Mucosa of stomach (tissue), 1 donor: Measurements from ENCODE around the gene ABCA9.

Experiments
- H3K27me3 ChIP-seq: one replicate; pipeline ENCODE4 v1.7.0; 2013; ENCODE audit warnings: mild to moderate bottlenecking, low read length; ENCODE audit not compliant: control insufficient read depth, insufficient read depth
- H3K36me3 ChIP-seq: one replicate; pipeline ENCODE4 v1.7.0; 2013; ENCODE audit warnings: low read length; ENCODE audit not compliant: control insufficient read depth, insufficient read depth
- H3K4me1 ChIP-seq: one replicate; pipeline ENCODE4 v1.7.0; 2013; ENCODE audit warnings: mild to moderate bottlenecking, low read length; ENCODE audit not compliant: control insufficient read depth, insufficient read depth
- H3K4me3 ChIP-seq: one replicate; pipeline ENCODE4 v1.7.0; 2013; ENCODE audit warnings: low read length
- H3K9ac ChIP-seq: one replicate; pipeline ENCODE4 v1.7.0; 2013; ENCODE audit warnings: mild to moderate bottlenecking, low read length, moderate library complexity
- H3K9me3 ChIP-seq: one replicate; pipeline ENCODE4 v1.7.0; 2013; ENCODE audit warnings: mild to moderate bottlenecking, low read length, moderate library complexity; ENCODE audit not compliant: control insufficient read depth
- donor health status: Pancreatic carcinoma.

The ABCA9 gene

DNA sequence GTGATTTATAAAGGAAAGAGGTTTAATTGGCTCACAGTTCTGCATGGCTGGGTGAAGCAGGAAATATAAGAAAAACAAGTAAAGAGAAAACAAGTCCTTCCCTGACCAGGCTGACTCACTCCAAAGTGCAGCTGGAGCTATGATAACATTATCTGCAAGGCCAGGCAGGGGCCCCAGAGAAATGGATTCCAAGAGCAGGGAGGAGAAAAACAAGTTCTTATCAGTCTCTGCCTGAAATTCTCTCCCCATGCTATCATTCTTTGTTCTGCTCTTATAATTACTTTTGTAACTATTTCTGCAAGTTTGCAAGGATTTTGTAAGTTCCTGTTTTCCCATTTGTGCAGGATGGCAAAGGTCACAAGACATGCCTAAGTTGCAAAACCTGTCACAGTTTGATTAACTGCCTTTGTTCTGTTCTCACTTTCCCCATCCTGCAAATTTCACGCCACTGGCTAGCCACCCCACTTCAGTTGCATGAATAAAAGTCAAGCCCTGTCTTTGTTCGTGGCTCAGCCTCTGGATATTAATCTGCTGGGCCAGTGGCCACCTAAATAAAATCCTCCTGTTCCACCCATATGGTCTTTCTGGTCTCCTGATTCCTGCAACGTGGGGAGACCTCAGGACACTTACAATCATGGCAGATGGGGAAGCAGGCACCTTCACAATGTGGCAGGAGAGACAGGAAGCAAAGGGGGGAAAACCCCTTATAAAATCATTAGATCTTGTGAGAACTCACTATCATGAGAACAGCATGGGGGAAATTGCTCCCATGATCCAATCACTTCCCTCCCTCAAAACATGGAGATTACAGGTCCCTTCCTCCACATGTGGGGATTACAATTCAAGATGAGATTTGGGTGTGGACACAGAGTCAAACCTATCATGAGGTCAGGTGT, 13.1 kb downstream of the ABCA9 start:
- H3K4me3 ChIP-seq, result no peak overlapping the region
- H3K4me1 ChIP-seq, result peaks cover 23% of the 10 kb centered on the region
- H3K9me3 ChIP-seq, result no peaks in the 10 kb centered on the region
- no peak overlapping the region for H3K9ac ChIP-seq
- H3K36me3 ChIP-seq, result no peaks in the 10 kb centered on the region
- no peaks in the 10 kb centered on the region for H3K27me3 ChIP-seq

DNA sequence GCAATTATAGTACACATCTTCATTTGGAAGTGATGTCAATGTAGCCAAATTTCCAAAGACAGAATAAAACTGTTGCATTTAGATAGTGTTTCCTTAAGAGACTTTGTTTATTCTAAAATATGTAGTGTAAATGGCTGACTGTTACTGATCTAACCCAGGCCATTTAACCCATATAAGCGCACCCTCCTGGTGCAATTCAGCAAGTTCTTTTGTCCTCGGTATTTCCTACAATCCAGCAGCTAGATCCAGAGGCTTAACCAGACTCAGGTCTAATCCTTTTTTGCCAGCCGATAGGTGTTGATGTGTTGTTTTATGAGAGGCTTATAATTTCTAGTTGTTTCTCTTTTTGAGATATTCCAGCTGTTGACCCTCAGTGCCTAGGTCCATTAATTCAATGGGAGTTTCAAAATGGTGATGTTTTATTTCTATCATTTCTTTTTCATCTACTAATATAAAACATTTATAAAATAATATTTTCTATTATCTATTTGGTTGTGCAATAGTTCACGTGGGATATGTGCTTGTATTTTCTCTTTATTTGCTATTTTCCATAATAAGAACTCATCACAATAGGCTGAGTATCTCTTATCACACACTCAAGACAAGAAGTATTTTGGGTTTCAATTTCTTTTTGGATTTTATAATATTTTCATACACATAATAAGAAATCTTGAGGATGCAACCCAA, 14.5 kb downstream of the ABCA9 start:
- H3K4me1 ChIP-seq, result peaks cover 31% of the 10 kb centered on the region
- no peak overlapping the region for H3K9ac ChIP-seq
- no peaks in the 10 kb centered on the region for H3K9me3 ChIP-seq
- no peaks in the 10 kb centered on the region for H3K36me3 ChIP-seq
- H3K27me3 ChIP-seq, result no peaks in the 10 kb centered on the region
- H3K4me3 ChIP-seq, result no peak overlapping the region

DNA sequence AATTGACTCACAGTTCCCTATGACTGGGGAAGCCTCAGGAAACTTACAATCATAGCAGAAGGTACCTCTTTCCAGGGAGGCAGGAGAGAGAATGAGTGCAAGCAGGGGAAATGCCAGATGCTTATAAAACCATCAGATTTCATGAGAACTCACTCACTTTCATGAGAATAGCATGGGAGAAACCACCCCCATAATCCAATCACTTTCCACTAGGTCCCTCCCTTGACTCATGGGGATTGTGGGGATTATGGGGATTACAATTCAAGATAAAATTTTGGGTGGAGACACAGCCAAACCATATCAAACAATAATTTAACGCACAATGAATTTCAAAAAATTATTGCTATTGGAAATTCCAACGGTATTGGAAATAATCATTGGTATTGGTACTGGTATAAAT, 15.1 kb downstream of the ABCA9 start:
- Histone ChIP-seq H3K9ac (no peak overlapping the region), H3K4me3 (no peak overlapping the region), H3K36me3 (no peaks in the 10 kb centered on the region), H3K4me1 (peaks cover 31% of the 10 kb centered on the region), H3K27me3 (no peaks in the 10 kb centered on the region), H3K9me3 (no peaks in the 10 kb centered on the region)

DNA sequence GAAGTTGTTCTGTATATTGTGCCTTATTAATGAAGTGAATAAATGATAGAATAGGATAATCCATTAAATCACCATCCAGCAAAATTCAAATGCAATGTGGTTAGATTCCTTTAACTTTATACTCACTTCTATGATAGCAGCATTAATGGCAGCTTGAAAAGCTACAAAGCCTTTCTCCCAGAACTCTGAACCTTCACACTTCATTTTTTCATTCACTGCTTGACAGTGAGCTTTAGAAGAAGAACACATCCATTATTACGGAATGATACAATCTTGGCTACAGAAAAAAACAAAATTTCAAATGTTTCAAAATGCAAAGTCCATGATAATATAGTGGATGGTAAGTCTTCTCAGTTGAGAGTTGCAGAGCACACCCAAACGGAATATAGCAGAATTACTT, 16.4 kb downstream of the ABCA9 start:
- H3K4me3 ChIP-seq, result no peak overlapping the region
- H3K27me3 ChIP-seq, result no peaks in the 10 kb centered on the region
- H3K36me3 ChIP-seq, result no peaks in the 10 kb centered on the region
- no peaks in the 10 kb centered on the region for H3K9me3 ChIP-seq
- H3K9ac ChIP-seq, result no peak overlapping the region
- H3K4me1 ChIP-seq, result peaks cover 31% of the 10 kb centered on the region

DNA sequence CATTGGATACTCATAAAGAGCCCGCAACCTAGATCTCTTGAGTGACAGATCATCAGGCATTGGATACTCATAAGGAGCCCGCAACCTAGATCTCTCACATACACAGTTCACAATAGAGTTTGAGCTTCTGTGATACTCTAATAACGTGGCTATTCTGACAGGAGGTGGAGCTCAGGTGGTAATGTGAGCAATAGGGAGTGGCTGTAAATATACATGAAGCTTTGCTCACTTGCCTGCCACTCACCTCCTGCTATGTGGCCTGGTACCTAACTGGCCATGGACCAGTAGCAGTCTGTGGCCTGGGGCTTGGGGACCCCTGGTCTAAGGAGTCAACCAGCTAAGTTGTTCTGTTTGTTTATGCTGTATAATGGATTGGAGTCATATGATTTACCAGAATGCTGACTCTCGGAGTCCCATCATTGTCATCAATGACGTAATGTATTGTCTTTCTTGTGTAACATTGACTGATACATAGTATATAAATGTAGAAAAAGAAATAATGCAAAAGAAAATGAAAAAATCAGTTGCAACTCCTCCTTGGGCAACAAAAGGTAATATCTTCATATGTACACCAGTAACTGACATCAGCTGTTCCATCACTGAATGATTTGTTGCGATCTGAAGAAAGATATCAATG, 17.5 kb downstream of the ABCA9 start:
- H3K9ac ChIP-seq, result no peak overlapping the region
- H3K4me1 ChIP-seq, result peaks cover 20% of the 10 kb centered on the region
- H3K36me3 ChIP-seq, result no peaks in the 10 kb centered on the region
- H3K27me3 ChIP-seq, result no peaks in the 10 kb centered on the region
- H3K4me3 ChIP-seq, result no peak overlapping the region
- H3K9me3 ChIP-seq, result no peaks in the 10 kb centered on the region

DNA sequence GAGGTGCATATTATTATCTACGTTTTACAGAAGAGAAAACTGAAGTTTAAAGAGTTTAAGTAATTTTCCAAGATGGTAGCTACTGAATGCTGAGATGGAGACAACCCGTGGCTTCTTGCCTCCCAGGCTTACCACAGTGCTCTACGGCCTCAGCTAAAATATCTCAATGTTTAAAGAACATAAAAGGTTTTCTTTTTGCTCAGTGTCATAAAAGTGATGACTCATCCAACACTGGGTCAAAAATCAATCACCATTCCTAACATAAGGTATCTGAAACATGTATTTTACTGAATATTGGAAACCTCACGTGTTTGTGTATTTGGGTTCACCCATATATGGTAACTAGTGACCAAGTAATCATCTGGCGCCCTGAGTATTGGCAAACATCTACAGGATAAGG, 18.4 kb downstream of the ABCA9 start:
- no peak overlapping the region for H3K9ac ChIP-seq
- no peaks in the 10 kb centered on the region for H3K27me3 ChIP-seq
- peaks cover 13% of the 10 kb centered on the region for H3K4me1 ChIP-seq
- no peaks in the 10 kb centered on the region for H3K36me3 ChIP-seq
- H3K9me3 ChIP-seq, result no peaks in the 10 kb centered on the region
- H3K4me3 ChIP-seq, result no peak overlapping the region

DNA sequence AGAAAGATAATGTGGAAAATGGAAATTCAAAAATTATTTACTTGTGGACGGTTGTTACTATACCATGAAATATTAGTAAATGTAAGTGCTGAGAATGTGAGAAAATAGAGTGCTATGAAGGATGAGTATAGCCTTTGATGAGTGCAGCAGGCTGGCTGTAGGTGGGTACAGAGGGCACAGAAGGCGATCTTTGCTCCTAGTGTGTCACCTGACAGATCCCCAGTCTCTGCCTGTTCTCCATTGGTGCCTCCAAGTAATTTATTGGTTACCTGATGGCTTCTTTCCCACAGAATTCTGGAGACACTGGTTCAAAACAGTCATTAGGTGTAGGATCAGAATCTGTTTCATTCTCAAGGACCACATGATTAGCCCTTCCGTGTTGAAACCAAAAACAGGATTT, 28.9 kb downstream of the ABCA9 start:
- no peak overlapping the region for H3K4me3 ChIP-seq

DNA sequence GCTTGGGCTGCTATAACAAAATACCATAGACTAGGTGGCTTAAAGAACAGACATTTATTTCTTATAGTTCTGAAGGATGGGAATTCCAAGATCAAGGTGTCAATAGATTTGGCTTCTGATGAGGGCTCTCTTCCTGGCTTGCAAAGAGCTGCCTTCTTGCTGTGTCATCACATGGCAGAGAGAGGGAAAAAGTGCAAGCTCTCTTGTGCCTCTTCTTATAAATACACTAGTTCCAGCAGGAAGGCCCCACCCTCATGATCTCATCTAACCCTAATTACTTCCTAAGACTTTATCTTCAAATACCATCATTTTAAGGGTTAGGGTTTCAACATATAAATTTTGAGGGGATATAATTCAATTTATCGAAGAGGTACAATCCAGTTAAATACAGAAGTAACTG, 30.6 kb downstream of the ABCA9 start:
- no peaks in the 10 kb centered on the region for H3K27me3 ChIP-seq

More for the DNA sequence above, 28.9 kb downstream of the ABCA9 start:
- Histone ChIP-seq H3K27me3 (no peaks in the 10 kb centered on the region), H3K36me3 (no peaks in the 10 kb centered on the region), H3K9me3 (no peaks in the 10 kb centered on the region), H3K9ac (no peak overlapping the region), H3K4me1 (peaks cover 4% of the 10 kb centered on the region)

DNA sequence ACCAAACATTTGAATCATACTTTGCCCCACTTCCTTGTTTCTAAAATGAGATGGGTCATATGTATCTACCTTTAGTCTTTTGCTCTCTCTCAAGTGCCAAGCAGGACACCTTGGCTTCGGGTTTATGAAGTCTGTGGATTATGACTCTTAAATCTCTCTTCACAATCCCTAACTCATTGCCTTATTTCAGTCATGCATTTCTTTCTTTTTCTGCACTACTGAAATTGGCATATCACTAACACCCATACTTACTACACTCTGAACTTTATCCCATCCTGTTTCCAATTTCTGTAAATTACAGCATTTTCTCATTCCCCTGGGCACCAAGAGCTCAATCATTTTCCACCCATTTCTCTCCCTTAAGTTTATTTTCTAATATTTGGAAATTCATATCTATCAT, 42.0 kb downstream of the ABCA9 start:
- H3K9me3 ChIP-seq, result no peaks in the 10 kb centered on the region
- H3K27me3 ChIP-seq, result no peaks in the 10 kb centered on the region
- no peaks in the 10 kb centered on the region for H3K4me1 ChIP-seq

More for the DNA sequence above, 30.6 kb downstream of the ABCA9 start:
- peaks cover 4% of the 10 kb centered on the region for H3K4me1 ChIP-seq
- no peak overlapping the region for H3K9ac ChIP-seq
- H3K9me3 ChIP-seq, result no peaks in the 10 kb centered on the region
- H3K4me3 ChIP-seq, result no peak overlapping the region
- no peaks in the 10 kb centered on the region for H3K36me3 ChIP-seq

DNA sequence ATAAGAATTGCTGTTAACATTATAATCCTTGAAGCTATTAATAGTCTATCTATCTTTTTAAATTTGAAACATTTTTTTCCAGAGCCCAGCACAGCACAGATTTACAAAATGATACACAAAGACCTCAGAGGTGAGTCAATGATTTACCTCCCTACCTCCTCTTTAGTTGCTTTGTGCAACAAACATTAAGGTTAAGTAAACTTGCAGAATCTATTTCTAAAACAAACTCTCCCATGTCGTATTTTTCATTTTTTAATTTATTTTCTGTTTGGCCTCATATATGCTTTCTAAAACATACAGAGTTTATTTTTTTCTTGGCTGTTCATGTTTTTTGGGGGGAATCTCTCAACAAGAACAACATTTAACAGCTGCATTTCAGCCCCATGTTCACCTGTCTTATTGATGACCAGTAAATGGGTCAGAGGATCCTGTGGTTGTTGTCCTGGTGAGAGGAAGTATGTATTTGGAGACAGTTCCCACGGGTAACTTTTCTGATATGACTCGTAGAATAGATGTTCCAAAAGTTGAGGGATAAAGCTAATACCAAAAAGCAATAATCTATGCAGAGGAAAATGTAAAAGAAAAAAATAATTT, 42.6 kb downstream of the ABCA9 start:
- no peak overlapping the region for H3K9ac ChIP-seq
- H3K9me3 ChIP-seq, result no peaks in the 10 kb centered on the region
- no peaks in the 10 kb centered on the region for H3K4me1 ChIP-seq
- no peak overlapping the region for H3K4me3 ChIP-seq
- H3K36me3 ChIP-seq, result no peaks in the 10 kb centered on the region
- no peaks in the 10 kb centered on the region for H3K27me3 ChIP-seq

More for the DNA sequence above, 42.0 kb downstream of the ABCA9 start:
- Histone ChIP-seq H3K36me3 (no peaks in the 10 kb centered on the region), H3K9ac (no peak overlapping the region), H3K4me3 (no peak overlapping the region)

DNA sequence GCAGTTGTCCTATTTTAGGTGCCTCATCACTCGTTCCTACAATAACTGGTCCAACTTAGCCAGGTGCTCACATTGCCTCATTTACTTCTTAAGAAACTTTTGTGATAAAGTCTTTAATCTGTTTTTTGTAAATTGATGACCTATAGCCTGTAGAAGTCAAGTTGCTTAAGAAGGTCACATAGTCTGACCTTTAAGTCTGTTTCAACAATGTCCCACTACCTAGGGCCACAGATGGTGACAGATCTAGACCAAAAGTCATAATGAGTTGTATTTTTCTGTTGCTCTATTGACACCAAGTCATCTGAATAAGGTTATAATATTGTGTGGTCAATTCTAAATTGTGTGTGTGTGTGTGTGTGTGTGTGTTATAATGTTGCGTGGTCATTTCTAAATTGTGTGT, 45.1 kb downstream of the ABCA9 start:
- no peaks in the 10 kb centered on the region for H3K9me3 ChIP-seq

More for the DNA sequence above, 45.1 kb downstream of the ABCA9 start:
- no peak overlapping the region for H3K4me3 ChIP-seq
- H3K27me3 ChIP-seq, result no peaks in the 10 kb centered on the region
- no peak overlapping the region for H3K9ac ChIP-seq
- no peaks in the 10 kb centered on the region for H3K4me1 ChIP-seq
- no peaks in the 10 kb centered on the region for H3K36me3 ChIP-seq
